GM06990 (cell line): ENCODE measurements around the gene NYNRIN.

ENCODE experiments used
- DNase-seq: peaks from one replicate; pipeline ENCODE4 v3.0.0-alpha.2; 2011; ENCODE audit not compliant: insufficient read length; ENCODE audit errors: extremely low read depth
- H3K27me3 ChIP-seq: replicated peaks from 2 replicates; pipeline ENCODE4 v1.6.0; 2011; ENCODE audit warnings: low read length; ENCODE audit not compliant: control insufficient read depth, insufficient read depth
- H3K36me3 ChIP-seq: 2 replicates; pipeline ENCODE4 v1.5.1; 2011; ENCODE audit warnings: low read length; ENCODE audit not compliant: control insufficient read depth, insufficient read depth
- H3K4me3 ChIP-seq: replicated peaks from 2 replicates; pipeline ENCODE4 v1.5.1; 2011; ENCODE audit warnings: low read depth, mild to moderate bottlenecking, control low read depth, low read length
- TF ChIP-seq, protein P1 (sequence below): IDR thresholded peaks from 2 replicates; pipeline ENCODE4 v1.5.1; 2011; ENCODE audit warnings: low read length, control low read depth, mild to moderate bottlenecking, inconsistent platforms; ENCODE audit not compliant: insufficient read depth, poor library complexity, severe bottlenecking

Gene NYNRIN

GRCh38 chr14:24431569-24432258 lies 32.9 kb downstream of the NYNRIN start:
- peak overlapping the region; percentile 94 for H3K4me3 ChIP-seq
- H3K36me3 ChIP-seq, result peaks cover 18% of the 10 kb centered on the region
- TF ChIP-seq, protein P1, sequence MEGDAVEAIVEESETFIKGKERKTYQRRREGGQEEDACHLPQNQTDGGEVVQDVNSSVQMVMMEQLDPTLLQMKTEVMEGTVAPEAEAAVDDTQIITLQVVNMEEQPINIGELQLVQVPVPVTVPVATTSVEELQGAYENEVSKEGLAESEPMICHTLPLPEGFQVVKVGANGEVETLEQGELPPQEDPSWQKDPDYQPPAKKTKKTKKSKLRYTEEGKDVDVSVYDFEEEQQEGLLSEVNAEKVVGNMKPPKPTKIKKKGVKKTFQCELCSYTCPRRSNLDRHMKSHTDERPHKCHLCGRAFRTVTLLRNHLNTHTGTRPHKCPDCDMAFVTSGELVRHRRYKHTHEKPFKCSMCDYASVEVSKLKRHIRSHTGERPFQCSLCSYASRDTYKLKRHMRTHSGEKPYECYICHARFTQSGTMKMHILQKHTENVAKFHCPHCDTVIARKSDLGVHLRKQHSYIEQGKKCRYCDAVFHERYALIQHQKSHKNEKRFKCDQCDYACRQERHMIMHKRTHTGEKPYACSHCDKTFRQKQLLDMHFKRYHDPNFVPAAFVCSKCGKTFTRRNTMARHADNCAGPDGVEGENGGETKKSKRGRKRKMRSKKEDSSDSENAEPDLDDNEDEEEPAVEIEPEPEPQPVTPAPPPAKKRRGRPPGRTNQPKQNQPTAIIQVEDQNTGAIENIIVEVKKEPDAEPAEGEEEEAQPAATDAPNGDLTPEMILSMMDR, result peak; percentile 99
- no peaks in the 10 kb centered on the region for H3K27me3 ChIP-seq
- DNase-seq, result peak; percentile 82

GRCh38 chr14:24432259-24433131 lies 33.7 kb downstream of the NYNRIN start:
- no peak for DNase-seq
- H3K27me3 ChIP-seq, result no peaks in the 10 kb centered on the region
- TF ChIP-seq, protein P1, result no peak
- no peak overlapping the region; the same call in 1 of the 2 replicates for H3K4me3 ChIP-seq
- peaks cover 23% of the 10 kb centered on the region for H3K36me3 ChIP-seq

DNA sequence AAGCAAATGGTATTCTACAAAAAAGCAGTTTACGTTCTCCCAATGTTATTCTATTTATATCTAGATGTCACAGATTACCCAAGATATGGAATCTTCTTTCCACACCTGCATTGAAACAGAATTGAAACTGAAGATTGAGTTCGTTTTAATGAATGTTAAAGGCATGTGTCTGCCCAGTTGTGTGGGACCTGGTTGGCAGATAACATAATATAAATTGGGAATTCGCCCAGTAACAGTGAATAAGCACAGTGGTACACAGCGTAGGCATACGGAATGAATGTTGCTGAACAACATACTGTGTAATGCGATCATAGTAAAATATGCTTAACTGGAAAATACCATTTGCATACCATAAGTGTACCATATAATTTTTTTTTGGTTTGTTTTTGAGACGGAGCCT lies 35.2 kb downstream of the NYNRIN start:
- Histone ChIP-seq H3K27me3 (no peaks in the 10 kb centered on the region), H3K36me3 (peaks cover 31% of the 10 kb centered on the region), H3K4me3 (no peak overlapping the region)
- TF ChIP-seq, protein P1, result no peak
- DNase-seq, result no peak

DNA sequence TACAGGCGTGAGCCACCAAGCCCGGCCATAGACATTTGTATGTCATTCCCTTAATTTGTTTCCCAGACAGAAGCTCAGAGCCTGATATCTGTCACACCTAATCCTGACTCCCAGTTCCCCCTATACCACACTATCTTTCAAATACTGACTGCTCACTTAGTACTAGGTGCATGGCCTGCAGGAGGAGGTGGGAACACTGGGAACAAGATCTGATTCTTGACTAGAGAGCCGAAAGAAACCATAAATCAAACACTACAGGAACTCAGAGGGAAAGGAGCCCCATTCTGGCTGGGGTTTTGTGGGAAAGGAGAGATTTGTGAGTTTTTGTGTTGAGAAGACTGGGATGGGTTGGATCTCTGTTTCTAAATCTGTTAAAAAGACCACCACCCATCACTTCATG lies 35.9 kb downstream of the NYNRIN start:
- no peak for DNase-seq
- Histone ChIP-seq H3K27me3 (no peaks in the 10 kb centered on the region), H3K4me3 (no peak overlapping the region), H3K36me3 (peaks cover 37% of the 10 kb centered on the region)
- TF ChIP-seq, protein P1, result no peak

GRCh38 chr14:24435192-24435810 lies 36.5 kb downstream of the NYNRIN start:
- Histone ChIP-seq H3K4me3 (no peak overlapping the region), H3K36me3 (peaks cover 40% of the 10 kb centered on the region), H3K27me3 (no peaks in the 10 kb centered on the region)
- DNase-seq, result no peak
- TF ChIP-seq, protein P1, result no peak
